Peyer's patch (tissue), 4 donors: ENCODE data around the gene SYNPO2. TPM values are rescaled to one million over a fixed set of nuclear protein-coding genes. Genes with fewer than 3 reads are reported as not detected.

Experiments used
- DNase-seq, 3 donors: peaks; one replicate each; pipeline ENCODE4 v3.0.0-alpha.2; 2017 to 2019
- H3K27ac ChIP-seq, 4 donors: fragments of 200-600 bp; sonication (generic); one replicate each; pipeline ENCODE4 v1.5.1; 2016 to 2019
- H3K27me3 ChIP-seq, 2 donors: fragments of 200-600 bp; sonication (generic); one replicate each; pipeline ENCODE4 v1.5.1; 2019
- H3K36me3 ChIP-seq, 3 donors: fragments of 200-600 bp; sonication (generic); one replicate each; pipeline ENCODE4 v1.5.1; 2016 to 2019
- H3K4me1 ChIP-seq, 4 donors: fragments of 200-600 bp; sonication (generic); one replicate each; pipeline ENCODE4 v1.5.1; 2016 to 2019
- H3K4me3 ChIP-seq, 4 donors: fragments of 200-600 bp; sonication (generic); 1 replicate in 3 of 4; 2 replicates in 1 of 4; pipeline ENCODE4 v1.5.1; 2016 to 2019; ENCODE audit warnings: mild to moderate bottlenecking in 1 of 4
- H3K9me3 ChIP-seq, 4 donors: fragments of 200-600 bp; sonication (generic); one replicate each; pipeline ENCODE4 v1.5.1; 2016 to 2019; ENCODE audit warnings: mild to moderate bottlenecking in 1 of 4
- POLR2A ChIP-seq, 2 donors: fragments of 450-650 bp; IDR thresholded peaks; one replicate each; pipeline ENCODE4 v1.5.1; 2017; ENCODE audit warnings: antibody characterized with exemption in 2 of 2, mild to moderate bottlenecking in 2 of 2, moderate library complexity in 2 of 2
- total RNA-seq, 4 donors: library from RNA; depleted of rRNA; stranded (reverse); fragments of >200 nt; gene quantifications; one replicate each; pipeline ENCODE4 v1.1.0, GENCODE V29; 2016
- TF ChIP-seq, protein P1 (sequence below), 6 experiments: fragments of 450-650 bp in 4 of 6; fragments of 200-600 bp in 2 of 6; sonication (generic) in 1 of 6; IDR thresholded peaks; one replicate each; pipeline ENCODE4 v1.5.1; 2017 to 2019; ENCODE audit warnings: antibody characterized with exemption in 6 of 6, mild to moderate bottlenecking in 3 of 6, moderate library complexity in 1 of 6

Gene SYNPO2
- total RNA-seq, 4 donors from 2014 or later = 24.9 to 77.6 (median 41.1) TPM

DNA sequence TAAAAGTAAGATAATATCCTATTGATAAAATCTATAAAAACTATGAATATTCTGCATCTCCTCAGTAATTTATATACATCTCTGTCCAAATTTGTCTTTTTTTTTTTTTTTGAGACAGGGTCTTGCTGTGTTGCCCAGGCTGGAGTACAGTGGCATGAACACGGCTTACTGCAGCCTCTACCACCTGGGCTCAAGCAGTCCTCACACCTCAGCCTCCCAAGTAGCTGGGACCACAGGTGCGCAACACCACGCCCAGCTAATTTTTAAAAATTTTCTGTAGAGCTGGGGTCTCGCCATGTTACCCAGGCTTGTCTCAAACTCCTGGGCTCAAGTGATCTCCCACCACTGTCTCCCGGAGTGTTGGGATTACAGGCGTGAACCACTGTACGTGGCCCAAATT is 40.4 kb upstream of the SYNPO2 start:
- no peaks in the 10 kb centered on the region for H3K4me1 ChIP-seq

DNA sequence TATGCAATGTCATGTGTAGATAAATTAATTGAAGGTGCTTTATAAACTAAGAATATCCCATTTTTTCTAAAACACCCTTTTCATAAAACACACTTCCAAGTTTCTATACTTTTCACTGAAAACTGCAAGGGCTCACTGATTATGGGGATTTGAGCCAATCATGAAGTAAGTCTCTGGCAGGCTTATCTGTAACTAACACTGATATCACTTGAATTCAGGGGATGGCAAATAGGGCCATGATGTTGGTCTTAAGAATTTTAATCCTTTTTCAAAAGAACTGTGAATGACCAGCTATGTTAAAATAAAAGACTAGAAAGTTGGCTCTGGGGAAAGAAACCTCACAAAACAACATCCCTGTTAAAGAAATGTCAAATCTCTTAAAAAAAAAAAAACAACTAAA is 39.8 kb upstream of the SYNPO2 start:
- TF ChIP-seq, protein P1, sequence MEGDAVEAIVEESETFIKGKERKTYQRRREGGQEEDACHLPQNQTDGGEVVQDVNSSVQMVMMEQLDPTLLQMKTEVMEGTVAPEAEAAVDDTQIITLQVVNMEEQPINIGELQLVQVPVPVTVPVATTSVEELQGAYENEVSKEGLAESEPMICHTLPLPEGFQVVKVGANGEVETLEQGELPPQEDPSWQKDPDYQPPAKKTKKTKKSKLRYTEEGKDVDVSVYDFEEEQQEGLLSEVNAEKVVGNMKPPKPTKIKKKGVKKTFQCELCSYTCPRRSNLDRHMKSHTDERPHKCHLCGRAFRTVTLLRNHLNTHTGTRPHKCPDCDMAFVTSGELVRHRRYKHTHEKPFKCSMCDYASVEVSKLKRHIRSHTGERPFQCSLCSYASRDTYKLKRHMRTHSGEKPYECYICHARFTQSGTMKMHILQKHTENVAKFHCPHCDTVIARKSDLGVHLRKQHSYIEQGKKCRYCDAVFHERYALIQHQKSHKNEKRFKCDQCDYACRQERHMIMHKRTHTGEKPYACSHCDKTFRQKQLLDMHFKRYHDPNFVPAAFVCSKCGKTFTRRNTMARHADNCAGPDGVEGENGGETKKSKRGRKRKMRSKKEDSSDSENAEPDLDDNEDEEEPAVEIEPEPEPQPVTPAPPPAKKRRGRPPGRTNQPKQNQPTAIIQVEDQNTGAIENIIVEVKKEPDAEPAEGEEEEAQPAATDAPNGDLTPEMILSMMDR (IDR thresholded peaks at IDR 0.05) = no peak
- TF ChIP-seq POLR2A (IDR thresholded peaks at IDR 0.05) = no peak
- H3K4me3 ChIP-seq = no peak overlapping the region
- H3K27ac ChIP-seq = no peak overlapping the region
- DNase-seq = no peak
- H3K9me3 ChIP-seq = no peaks in the 10 kb centered on the region
- no peaks in the 10 kb centered on the region for H3K27me3 ChIP-seq
- H3K36me3 ChIP-seq = no peaks in the 10 kb centered on the region
- H3K4me1 ChIP-seq = no peaks in the 10 kb centered on the region

More for the DNA sequence above, 40.4 kb upstream of the SYNPO2 start:
- no peaks in the 10 kb centered on the region for H3K36me3 ChIP-seq
- TF ChIP-seq, protein P1 (IDR thresholded peaks at IDR 0.05) = no peak
- TF ChIP-seq POLR2A (IDR thresholded peaks at IDR 0.05) = no peak
- no peaks in the 10 kb centered on the region for H3K9me3 ChIP-seq
- no peak overlapping the region for H3K27ac ChIP-seq
- H3K4me3 ChIP-seq = no peak overlapping the region
- H3K27me3 ChIP-seq = no peaks in the 10 kb centered on the region
- no peak for DNase-seq

DNA sequence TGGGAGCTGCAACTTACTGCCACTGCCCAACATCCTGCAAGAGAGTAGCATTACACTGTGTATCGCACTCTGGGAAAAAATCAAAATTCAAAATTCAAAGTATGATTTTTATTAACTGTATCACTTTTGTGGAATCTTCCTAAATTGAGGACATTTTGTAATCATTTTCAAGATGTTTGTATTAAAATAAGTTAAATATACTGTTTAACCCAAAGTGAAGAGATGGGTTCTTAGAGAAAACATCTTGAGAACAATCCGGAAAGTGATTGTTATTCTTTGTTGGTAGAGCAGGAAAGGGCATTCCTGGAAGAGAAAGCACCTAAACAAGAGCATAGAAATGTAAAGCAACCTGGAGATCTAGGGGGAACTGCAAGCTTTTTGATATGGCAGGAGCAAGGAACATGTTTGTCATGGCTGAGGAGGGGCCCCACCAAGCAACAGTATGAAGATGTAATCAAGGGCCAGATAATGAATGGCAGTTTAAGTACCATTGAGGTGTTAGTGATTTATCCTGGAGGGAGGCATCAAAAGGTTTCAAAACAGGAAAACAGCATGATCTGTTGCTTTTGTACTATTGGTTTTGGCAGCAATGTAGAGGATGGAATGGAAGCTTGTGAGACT is 38.7 kb upstream of the SYNPO2 start:
- no peaks in the 10 kb centered on the region for H3K36me3 ChIP-seq
- H3K4me1 ChIP-seq = no peaks in the 10 kb centered on the region
- no peaks in the 10 kb centered on the region for H3K9me3 ChIP-seq
- H3K27me3 ChIP-seq = no peaks in the 10 kb centered on the region
- TF ChIP-seq POLR2A (IDR thresholded peaks at IDR 0.05) = no peak
- TF ChIP-seq, protein P1 (IDR thresholded peaks at IDR 0.05) = no peak
- no peak for DNase-seq
- no peak overlapping the region for H3K27ac ChIP-seq
- H3K4me3 ChIP-seq = peak overlapping the region; percentile 28 to 51 (median 41)

DNA sequence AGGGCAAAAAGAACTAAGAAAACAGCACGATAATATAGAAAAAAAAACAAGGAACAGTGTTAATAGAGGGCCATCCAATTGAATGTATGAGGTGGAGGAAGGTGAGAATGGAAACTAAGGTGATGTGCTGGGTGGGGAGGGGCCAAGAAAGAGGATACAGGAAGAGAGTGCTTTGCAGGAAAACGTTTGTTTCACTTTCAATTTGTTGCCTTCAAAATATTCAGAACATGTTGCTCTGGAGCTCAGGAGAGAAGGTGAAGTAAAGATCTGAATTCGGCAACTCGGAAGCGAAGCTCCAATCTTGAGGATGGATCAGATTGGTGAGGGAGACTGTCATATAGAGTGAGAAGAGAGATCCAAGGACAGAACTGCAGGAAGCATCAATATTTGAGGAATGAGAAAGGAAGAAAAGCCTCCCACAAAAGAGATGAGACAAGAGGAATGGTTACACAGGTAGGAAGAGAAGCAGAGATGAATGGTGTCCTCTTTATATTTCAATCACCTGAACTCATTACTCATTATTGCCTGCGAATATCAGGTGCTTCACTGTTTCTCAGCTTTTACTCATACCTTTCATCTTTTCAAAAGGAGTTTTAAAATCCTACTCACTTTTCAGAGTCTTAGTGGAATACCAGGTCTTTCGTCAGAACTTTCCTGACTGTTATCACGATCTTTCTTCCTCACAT is 38.0 kb upstream of the SYNPO2 start:
- H3K4me3 ChIP-seq = peak overlapping the region; percentile 28 to 51 (median 41)
- no peaks in the 10 kb centered on the region for H3K27me3 ChIP-seq
- no peaks in the 10 kb centered on the region for H3K9me3 ChIP-seq
- no peaks in the 10 kb centered on the region for H3K4me1 ChIP-seq
- H3K36me3 ChIP-seq = no peaks in the 10 kb centered on the region
- DNase-seq = peak in 2 of 3 donors; percentile 41 to 59
- no peak for TF ChIP-seq POLR2A (IDR thresholded peaks at IDR 0.05)
- TF ChIP-seq, protein P1 (IDR thresholded peaks at IDR 0.05) = no peak
- peak overlapping the region in 3 of 4 donors; percentile 11 to 50 (median 22) for H3K27ac ChIP-seq

DNA sequence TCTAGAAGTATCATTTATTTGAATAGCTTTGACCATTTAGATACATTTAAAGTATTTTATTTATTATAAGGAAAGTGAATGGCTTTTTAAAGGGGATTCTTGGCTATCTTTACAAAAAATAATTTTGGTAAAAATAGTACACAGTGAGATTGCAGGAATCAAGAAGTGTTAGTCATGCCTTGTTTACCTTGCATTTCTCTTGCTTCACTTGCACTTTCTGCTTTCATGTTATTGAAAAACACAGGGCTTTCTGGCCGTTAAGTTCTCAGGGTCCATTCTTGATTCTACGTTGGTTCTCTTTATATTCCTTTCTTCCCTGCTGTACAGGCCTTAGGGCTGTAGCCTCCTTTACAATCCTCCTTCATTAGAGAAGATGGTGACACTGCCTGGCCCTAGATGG is 30.9 kb upstream of the SYNPO2 start:
- H3K4me1 ChIP-seq = no peaks in the 10 kb centered on the region
- H3K27ac ChIP-seq = no peak overlapping the region
- H3K4me3 ChIP-seq = no peak overlapping the region
- TF ChIP-seq POLR2A (IDR thresholded peaks at IDR 0.05) = no peak
- TF ChIP-seq, protein P1 (IDR thresholded peaks at IDR 0.05) = no peak
- no peaks in the 10 kb centered on the region for H3K9me3 ChIP-seq
- no peak for DNase-seq
- no peaks in the 10 kb centered on the region for H3K27me3 ChIP-seq
- H3K36me3 ChIP-seq = no peaks in the 10 kb centered on the region
